NCI-H2227 treated with DMSO at 0.1 percent for 48 hours (cell line): ENCODE measurements around the gene MPV17L2.

ENCODE experiments used
- DNase-seq: peaks from one replicate; lab custom pipeline; 2025; lab: John Stamatoyannopoulos, UW

Gene MPV17L2

DNA sequence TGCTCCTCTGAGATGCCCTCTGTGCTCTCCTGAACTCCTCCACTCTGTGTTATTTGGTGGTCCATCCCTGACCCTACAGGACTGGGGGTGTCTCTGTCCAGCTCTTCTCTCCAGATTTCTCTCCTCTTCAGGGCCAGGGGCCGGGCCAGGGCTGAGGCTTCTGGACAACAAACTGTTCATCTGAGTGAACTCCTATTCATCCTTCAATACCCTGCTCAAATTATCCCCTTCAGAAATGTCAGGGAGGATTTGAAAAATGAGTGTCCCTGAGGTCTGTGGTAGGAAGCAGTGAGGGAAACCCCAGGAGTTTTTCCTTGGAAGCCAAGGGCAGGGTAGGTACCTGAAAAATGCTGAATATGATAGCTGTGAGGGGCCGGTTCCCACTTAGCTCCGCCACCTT, 25.6 kb downstream of the MPV17L2 start:
- no peak for DNase-seq

DNA sequence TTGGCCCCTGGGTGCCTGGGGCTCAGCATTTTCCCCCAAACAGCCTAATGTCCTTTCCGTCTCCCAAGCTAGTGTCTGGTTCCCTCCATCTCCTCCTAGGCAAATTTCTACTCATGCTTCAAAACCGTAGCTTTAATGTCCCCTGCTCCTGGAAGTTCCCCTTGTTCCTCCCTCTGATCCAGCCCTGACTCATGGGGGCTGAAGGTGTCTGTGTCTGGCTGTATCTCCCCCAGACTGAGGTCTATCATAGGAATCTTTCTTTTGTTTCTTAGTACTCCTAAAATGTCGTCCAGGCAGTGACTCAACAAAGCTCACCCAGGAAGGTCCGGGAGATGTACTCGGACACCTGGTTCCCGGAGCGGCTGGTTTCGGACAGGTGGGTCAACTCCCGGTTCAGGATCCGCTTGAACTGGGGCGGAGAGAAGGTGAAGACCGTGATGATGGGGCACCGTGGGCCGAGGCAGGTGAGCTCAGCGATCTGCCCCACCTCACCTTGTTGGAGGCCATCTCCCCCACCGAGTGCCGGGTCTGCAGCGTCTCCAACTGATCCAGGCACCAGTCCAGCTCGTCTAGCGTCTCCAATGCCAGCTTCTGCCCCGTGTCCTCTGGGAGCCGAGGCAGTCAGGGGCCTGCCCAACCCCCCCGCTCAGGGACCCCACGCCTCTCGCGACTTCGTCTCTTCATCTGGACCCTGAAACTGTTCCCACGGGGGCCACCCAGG, 27.1 kb downstream of the MPV17L2 start:
- no peak for DNase-seq

DNA sequence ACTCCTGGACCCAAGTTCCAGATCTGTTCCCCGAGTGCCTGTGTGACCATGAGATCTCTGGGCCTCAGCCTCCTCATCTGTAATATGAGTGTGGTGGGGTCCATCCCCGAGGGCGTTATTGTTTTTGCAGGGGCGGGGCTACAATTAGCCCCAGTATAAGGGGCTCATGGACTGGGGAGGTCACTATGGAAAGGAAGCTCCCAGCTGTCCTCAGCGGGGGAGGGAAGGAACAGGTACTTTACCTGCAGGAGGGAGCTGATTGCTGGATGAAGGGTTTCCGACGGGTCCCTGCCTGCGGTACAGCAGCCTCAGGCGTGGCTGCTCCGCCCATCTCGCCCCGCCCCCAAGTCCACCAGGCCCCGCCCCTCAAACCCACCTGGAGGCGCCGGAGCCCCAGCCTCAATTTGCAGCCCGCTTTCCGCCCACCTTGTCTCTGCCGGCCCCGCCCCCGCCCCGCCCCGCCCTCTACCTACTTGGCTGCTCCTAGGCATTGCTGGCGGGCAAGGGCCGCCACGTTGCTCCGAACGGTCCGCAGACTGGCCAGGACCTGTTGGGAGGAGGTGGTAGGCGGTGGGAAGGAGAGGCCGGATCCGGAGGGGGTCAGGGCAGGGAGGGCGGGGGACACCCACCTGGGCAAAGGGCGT, 27.7 kb downstream of the MPV17L2 start:
- DNase-seq: no peak

DNA sequence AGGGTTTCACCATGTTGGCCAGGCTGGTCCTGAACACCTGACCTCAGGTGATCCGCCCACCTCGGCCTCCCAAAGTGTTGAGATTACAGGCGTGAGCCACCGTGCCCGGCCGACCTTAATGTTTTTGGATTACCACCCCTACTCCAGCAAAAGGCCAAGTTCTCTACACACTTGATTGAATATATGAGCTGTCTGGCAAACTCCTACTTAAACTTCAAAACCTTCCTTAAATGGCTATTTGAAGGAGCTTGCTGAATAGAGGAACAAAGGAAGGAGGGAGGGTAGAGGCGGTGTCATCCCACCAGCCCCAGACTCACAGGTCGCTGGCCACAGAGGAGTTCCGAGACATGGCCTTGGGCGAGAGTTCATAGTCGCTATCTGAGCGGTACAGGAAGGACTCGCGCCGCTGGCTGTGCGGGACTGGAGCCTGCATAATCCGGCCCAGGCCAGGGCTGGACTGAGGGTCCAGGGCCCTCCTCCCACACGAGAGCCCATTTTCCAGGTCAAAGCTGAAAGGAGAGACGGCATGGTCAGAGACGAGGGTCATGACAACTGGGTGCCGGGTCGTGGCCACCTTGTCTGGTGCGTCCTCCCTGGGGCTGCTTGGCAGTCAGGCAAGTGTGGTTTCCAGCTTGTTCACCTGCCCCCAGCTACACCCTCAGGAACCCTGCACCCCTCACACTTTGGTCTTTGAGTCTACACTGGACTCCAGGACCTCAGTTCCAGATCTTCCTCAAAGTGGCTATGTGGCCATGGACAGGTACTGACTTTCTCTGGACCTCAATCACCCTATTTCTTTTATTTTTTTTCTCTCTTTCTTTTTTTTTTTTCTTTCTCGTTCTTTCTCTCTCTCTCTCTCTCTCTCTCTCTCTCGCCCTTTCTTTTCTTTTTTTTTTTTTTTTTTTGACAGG, 29.1 kb downstream of the MPV17L2 start:
- DNase-seq: no peak

DNA sequence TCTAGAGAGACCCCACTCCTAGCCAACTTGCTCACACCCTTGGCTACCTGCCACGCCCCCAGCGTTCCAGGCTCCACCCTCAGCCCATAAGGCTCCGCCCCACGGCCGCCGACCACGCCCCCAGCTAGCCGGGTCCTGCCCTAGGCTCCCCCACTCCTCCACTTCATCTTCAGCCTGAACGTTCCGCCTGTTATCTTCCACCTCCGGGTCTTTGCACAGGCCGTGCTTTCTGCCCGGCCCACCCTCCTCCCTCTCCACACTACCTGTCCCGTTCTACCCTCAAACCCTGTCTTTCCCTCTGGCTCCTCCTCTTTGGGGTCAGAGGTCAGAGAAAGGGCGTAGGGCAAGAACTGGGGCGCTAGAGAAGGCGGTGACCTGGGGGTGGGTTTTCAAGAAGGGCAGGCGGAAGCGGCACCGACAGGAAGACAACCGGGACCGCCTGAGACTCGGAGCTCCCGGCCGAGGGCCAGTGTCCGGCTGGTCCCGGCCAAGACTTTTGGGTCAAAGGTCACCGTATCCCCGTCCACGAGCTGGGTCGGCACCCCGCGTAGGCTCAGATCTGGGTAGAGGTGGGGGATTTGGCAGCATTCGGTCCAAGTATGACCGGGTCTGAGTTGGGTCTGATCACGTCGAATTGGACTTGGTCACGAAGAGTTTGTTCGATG, 31.0 kb downstream of the MPV17L2 start:
- DNase-seq: no peak

DNA sequence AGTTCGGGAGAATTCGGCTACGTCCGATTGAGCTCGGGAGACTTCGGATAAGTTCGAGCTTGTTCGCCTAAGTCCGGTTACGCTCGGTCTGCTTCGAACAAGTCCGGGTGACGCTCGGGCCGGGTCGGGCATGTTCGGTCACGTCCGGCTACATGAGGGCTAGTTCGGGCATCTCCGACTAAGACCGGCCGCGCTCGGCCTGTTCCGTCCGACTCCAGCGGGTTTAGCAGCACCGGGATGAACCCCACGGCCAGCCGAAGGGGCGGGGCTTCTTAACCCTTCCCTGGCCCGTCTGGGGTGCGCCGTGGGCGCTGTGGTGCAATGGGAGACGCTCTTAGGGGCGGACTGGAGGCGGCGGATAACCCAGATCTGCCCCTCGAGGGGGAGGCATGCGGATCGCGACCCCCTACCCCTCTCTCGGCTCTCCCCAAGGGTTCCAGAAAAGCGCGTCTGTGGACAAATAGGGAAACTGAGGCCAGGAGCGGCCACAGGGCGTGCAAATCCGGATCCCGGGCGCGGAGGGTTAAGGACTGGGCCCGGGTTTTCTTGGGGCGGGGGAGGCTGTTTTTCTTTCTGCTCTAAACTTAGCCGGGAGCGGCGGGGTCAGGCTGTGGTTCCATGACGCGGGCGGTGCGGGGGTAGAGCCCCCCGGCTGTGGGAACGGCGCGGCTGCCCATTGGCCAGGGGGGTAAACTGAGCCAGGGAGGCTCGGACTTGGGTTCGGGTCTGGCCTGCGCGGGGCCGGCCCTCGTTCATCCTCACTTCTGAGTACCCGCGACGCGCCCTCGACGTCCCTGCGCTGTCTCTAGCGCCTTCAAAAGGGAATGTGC, 31.7 kb downstream of the MPV17L2 start:
- peak; percentile 87 for DNase-seq

DNA sequence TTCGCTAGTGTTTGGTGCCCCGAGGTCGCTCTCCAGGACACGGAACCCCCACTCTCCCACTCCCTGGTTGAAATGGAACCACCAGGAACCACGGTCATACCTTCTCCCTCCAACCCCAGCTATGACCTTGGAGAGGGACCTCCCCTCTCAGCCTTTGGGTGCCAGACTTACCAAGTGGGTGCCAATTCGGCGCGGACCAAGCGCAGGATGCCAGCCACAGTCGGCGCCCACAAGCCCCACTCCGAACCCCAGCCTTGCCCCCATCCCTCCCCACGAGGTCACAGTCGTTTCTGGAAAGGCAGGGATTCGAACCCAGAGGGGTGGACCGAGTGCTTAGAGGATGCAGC, 32.3 kb downstream of the MPV17L2 start:
- no peak for DNase-seq

DNA sequence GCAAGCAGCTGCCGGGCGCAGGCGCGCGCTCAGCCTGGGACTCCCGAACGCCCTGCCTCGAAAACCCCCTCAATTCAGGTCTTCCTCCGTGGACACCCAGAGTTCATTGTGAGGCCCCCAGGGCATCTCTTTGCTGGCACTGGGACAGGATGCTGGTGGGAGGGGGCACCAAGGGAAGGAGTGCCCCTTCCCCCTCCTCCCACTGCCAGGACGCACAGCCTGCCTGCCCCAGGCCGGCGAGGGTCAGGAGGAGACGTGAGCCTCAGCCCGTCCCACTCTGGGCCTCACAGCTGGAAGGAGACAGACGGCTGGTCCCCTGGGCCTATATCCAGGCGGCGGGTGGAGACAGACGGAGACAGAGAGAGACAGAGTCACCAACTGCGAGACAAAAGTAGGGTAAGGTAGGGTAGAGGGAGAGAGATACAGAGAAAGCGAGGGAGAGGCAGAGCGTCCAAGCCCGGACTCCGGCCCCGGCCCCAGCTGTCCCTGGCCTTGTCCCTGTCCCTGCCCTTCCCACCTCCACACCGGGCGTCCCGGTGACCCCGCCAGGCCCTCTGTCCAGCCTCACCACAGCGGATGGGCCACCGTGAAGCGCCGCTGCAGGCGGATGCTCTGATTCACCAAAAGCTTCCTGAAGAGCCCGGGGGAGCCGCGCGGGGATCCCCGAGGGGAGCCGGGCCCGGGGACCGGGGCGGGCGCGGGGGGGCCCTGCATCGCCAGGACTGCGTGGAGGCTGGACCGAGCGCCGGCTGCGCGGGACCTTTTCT, 32.9 kb downstream of the MPV17L2 start, which contains the start of gene PDE4C:
Gene PDE4C (minus strand): TSS at position 737 of the 767 bp plus-strand sequence. CDS start 23 bp downstream, at position 714.
- no peak for DNase-seq

DNA sequence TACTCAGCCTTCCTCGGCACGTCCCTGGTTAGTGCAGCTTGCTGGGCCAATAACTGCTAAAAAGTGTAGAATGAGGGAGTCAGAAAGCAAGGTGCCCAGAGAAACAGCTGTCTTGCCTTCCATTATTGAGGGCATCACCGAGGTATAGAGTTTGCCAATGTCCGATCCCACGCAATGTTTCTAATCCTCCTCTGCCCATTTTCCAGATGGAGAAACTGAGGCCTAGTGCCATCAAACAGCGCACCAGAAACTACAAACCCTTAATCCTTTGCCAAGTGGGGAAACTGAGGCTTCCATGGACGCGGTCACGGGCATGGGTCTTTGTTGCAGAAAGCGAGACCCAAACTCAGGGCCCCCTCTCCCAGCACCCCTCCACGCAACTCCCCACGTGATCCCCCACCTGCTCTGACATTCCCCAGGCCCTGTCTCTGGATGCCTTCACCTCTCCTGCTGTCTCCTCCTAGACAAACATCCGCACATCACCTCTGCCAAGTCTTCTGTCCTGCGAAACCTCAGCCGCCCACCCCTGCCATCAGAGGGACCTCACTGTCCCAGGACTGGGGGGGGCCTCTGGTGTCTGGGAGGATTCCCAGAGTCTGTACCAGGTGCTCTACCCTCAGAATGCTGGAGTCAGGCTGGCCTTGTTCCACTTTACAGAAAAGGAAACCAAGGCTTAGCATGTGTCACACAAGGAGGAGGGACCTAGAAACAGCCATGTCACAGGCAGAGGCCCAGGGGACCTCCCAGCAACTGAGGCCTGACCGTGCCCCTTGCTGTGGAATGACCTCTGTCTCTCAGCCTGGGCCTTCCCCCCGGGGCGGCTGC, 34.1 kb downstream of the MPV17L2 start:
- DNase-seq: no peak

DNA sequence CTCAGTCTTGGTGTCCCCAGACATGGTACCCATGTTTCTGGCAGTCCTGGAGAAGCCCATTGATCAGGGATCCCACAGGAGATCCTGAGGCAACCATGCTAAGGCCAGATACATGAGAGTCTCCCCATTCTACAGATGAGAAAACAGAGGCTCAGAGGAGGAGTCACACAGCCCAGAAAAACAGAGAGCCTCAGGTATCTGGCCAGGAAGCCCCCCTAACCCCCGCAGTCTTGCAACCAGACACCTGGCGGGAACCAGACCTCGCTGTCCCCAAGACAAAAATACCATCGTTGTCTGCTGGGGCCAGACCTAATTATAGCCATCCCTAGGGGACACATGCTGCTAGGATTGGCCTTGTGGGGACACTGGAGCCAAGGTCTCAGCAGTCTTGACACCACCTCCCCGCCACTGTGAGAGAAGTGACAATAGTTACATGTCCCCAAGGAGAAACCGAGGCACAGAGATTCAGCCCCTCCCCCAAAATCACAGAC, 34.8 kb downstream of the MPV17L2 start:
- DNase-seq: no peak

DNA sequence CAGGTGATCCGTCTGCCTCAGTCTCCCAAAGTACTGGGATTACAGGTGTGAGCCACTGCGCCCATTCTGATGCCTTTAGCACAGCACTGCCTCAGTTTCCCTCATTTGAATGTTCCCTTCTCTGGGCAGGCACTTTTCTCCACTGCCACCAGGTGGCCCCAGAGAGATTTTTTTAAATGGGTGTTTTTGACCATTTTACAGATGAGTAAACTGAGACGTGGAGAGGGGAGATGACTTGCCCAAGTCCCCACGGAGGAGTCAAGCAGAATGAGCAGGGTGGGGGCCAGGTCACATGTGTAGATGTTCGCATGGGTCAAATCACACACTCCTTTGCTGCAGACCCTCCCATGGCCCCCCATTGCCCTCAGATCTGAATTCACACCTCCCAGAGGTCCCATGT, 36.5 kb downstream of the MPV17L2 start:
- no peak for DNase-seq

DNA sequence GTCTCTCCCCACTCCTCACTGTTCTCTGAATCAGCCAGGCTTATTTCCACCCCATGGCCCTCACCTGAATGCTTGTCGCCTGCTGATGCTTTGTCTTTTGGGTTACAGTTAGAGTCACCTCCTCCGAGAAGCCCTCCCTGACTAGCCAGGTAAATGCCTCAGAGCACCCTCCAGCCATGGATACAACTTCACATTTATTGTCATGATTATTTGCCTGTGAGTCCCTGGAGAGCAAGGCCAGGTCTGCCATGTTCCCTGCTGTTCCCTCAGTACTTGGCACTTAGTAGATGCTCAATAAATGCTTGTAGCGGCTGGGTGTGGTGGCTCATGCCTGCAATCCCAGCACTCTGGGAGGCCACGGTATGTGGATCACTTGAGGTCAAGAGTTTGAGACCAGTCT, 36.9 kb downstream of the MPV17L2 start:
- DNase-seq: no peak

DNA sequence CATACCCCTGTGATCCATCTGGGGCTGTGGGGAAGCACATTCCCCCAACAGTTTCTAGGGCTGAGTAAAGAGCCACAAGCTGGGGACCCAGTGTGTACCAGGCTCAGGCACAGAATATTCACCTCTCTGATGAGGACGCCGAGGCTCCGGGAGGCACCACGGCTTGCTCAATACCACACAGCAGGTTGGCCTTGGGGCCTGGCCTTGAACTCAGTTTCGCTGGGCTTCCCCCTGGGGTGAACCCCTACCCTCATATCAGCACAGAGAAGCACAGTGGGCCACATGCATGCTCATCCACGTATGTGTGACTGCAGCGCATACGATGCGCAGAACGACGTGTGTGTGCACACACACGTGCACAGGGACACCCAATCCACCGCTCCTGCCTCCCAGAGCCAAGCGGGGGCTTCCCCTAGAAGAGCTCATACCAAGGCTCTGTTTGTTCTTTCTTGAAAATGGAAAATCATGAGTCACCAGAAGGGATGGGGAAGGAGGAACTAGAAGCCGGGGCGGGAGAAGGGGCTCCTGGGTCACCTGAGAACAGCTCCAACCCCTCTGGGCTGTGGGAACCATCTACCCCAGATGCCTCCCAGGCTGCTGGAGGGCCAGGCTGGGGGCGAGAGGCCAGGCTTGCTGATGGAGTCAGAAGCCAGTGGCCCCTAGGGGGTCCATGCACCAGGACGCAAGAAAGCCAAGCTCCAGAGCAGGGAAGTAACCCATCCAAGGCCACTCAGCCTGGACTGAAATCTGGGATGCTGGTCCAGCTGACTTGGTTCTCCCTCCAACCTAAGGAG, 38.1 kb downstream of the MPV17L2 start:
- no peak for DNase-seq

DNA sequence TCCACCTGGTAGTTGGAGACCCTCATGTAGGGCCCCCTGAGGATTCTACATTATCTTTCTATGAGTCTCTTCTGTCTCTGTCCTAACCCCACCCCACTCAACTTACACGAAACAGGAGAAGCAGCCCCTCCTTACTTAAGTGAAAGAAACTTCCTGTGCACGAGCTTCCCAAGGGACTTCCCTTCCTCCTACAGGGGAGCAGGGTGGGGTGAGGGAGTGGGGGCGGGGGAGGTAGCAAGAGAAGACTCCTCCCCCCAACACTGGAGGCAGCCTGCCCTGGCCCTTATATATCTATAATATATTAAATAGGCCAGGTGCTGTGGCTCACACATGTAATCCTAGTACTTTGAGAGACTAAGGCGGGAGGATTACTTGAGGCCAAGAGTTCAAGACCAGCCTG, 38.8 kb downstream of the MPV17L2 start:
- no peak for DNase-seq

DNA sequence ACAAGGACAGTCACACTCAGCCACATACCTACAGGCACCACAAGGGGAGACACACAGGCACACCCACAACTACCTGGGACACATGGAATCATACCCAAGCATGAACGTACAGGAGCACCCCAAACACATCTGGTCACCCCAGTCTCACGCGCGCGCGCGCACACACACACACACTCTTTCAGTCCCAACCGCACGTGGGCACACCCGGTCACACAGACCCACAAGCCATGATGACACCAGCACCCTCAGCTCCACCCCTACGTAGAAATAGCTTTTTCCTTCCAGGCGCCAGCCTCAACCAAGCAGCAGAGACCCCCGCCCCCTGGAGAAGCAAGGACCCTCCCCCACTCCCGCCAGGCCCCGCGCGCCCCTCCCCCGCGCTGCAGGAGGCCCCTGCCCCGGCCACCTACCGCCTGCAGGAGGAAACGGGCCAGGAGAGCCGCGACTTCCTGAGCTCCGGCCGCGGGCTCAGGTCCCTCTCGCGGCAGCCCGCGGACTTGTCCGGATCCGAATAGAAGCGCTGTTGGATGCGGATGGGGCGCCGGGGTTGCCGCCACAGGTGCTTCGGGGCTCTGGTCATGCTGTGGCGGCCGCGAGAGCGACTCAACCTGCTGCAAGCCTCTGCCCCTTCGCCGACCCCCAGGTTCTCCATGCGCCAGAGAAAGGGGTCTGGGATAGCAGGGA, 39.7 kb downstream of the MPV17L2 start:
- DNase-seq: peak; percentile 15

DNA sequence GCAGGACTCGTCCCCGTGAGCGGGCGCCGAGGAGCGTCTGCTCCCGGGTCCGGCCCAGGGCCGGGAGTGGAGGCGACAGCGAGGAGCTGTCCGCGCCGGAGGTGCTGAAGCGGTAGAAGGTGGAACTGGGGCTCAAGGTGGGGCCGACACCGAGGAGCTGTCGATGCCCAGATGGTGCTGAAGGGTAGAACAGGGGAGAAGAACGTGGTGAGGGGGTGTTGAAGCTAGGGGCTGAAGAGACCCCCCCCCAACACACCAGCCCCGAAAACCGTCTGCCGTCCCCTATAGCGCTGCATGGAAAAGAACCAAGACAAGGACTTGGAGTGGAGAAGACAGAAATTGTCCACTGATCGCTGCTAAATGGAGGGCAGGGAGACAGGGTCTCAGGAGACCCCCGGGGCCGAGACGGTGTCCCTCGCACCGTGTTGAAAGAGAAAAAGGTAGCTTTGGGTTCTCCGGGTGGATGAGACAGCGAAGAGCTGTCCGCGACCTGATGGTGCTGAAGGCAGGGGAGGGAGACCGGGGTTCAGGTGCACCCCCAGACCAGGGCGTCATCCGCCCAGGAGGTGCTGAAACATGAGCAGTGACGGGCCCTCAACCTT, 40.3 kb downstream of the MPV17L2 start:
- no peak for DNase-seq

DNA sequence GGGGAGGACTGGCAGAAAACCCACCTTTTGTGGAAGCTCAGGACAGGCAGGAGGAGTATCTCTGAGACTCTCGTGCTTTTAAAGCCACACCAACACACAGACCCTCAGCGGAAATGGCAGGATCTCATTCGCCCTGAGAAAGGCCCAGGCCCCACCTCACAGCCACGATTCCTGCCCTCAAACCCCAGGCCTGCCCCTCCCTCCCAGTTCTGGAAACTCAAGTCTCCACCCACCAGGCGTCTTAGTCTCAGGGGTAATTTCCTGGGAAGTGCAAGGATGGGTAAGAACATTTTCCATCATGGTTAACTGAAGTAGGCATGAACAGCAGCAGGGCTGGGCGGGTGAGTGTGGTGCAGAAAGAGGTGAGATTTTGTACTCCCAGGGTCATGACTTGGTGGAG, 41.2 kb downstream of the MPV17L2 start:
- DNase-seq: peak; percentile 37

DNA sequence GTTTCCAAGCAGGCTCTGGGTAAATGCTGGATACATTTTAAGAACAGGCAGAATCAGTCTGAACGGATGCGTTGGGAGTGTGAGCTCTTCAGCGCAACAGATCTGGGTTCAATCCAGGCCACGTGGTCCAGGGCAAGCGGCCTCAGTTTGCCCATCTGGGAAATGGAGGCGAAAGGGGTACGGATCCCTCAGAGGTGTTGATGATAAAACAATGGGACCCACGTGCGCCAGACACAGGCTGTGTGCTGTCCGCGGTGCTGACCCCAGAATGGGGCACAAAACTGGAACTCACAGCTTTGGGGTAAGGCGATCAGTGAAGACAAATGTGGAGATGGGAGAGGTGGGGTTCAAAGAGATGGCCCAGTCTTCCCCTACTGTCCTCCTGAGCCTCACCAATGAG, 46.3 kb downstream of the MPV17L2 start:
- DNase-seq: no peak
